Hepatocyte (in vitro differentiated cells): ENCODE results near the gene SOCS3.

Source experiments
- CTCF ChIP-seq: fragments of 200-600 bp; sonication (generic); IDR thresholded peaks from 2 replicates; pipeline ENCODE4 v1.5.1; 2016; ENCODE audit warnings: antibody characterized with exemption, mild to moderate bottlenecking; ENCODE audit not compliant: poor library complexity
- EZH2 ChIP-seq: fragments of 200-600 bp; sonication (generic); IDR thresholded peaks from 2 replicates; pipeline ENCODE4 v1.6.1; 2016; ENCODE audit warnings: antibody characterized with exemption, mild to moderate bottlenecking, borderline replicate concordance
- EZH2phosphoT487 ChIP-seq: fragments of 200-600 bp; sonication (generic); IDR thresholded peaks from one replicate; pipeline ENCODE4 v1.6.1; 2018; ENCODE audit warnings: antibody characterized with exemption, mild to moderate bottlenecking, low read depth, moderate library complexity; ENCODE audit not compliant: unreplicated experiment, severe bottlenecking

GRCh38 chr17:78408476-78409050, 48.7 kb upstream of the SOCS3 start:
- TF ChIP-seq CTCF, result no peak
- TF ChIP-seq EZH2, result no peak
- TF ChIP-seq EZH2phosphoT487, result no peak
